DMS53 treated with DMSO at 0.1 percent for 48 hours (cell line): ENCODE results near the gene UVRAG.

Experiments
- DNase-seq: peaks from one replicate; lab custom pipeline; 2025; ENCODE audit not compliant: unreplicated experiment; lab: John Stamatoyannopoulos, UW

Gene UVRAG

GRCh38 chr11:75783416-75784084, 31.5 kb upstream of the UVRAG start:
- no peak for DNase-seq

GRCh38 chr11:75784085-75784478, 30.9 kb upstream of the UVRAG start:
- DNase-seq: no peak

GRCh38 chr11:75784506-75784905, 30.5 kb upstream of the UVRAG start:
- DNase-seq: no peak

- DNase-seq: no peak
Measured at GRCh38 chr11:75785187-75785586, 29.8 kb upstream of the UVRAG start.

- peak; percentile 96 for DNase-seq
Measured at GRCh38 chr11:75786101-75786736, 28.8 kb upstream of the UVRAG start.

- no peak for DNase-seq
Measured at GRCh38 chr11:75789521-75789920, 25.5 kb upstream of the UVRAG start.

- DNase-seq: no peak
Measured at GRCh38 chr11:75790986-75791385, 24.0 kb upstream of the UVRAG start.

GRCh38 chr11:75792127-75792731, 22.8 kb upstream of the UVRAG start:
- DNase-seq: no peak

GRCh38 chr11:75792997-75793800, 21.8 kb upstream of the UVRAG start:
- DNase-seq: no peak

GRCh38 chr11:75793966-75794365, 21.0 kb upstream of the UVRAG start:
- no peak for DNase-seq

GRCh38 chr11:75795276-75796090, 19.5 kb upstream of the UVRAG start:
- no peak for DNase-seq

GRCh38 chr11:75796091-75796435, 18.9 kb upstream of the UVRAG start:
- no peak for DNase-seq

GRCh38 chr11:75797116-75797515, 17.9 kb upstream of the UVRAG start:
- DNase-seq: no peak

GRCh38 chr11:75797792-75798191, 17.2 kb upstream of the UVRAG start:
- no peak for DNase-seq

GRCh38 chr11:75800136-75800675, 14.8 kb upstream of the UVRAG start:
- no peak for DNase-seq

GRCh38 chr11:75800728-75801361, 14.2 kb upstream of the UVRAG start:
- no peak for DNase-seq

- no peak for DNase-seq
Measured at GRCh38 chr11:75801362-75802020, 13.5 kb upstream of the UVRAG start.

- no peak for DNase-seq
Measured at GRCh38 chr11:75802021-75802912, 12.7 kb upstream of the UVRAG start.
